A549 treated with DMSO at 1 μM for 4 hours (cell line): ENCODE data around the gene WFDC6. TPM values are rescaled to one million over a fixed set of nuclear protein-coding genes. Genes with fewer than 3 reads are reported as not detected.

ENCODE experiments used
- total RNA-seq: library from RNA; stranded (reverse); fragments of 200-300 nt; extraction: Qiagen RNA extraction; gene quantifications from 5 replicates; pipeline ENCODE4 v1.2.3, GENCODE V29; 2022; ENCODE audit warnings: low read depth

WFDC6 gene
- not detected in 5 replicates for total RNA-seq

GRCh38 chr20:45539382-45539781, at the start of gene WFDC6:
TSS of gene WFDC6 (minus strand) at chr20:45539482. CDS start at chr20:45539407, 75 bp downstream.

GRCh38 chr20:45579184-45579583, 39.9 kb upstream of the WFDC6 start, which contains the start of gene WFDC8:
TSS of gene WFDC8 (minus strand) at chr20:45579284. CDS start at chr20:45579247, 37 bp downstream.

GRCh38 chr20:45547206-45547770, 8.0 kb upstream of the WFDC6 start, which contains the start of gene EPPIN:
TSS of gene EPPIN (minus strand) at chr20:45547401. CDS start at chr20:45547357, 44 bp downstream.

GRCh38 chr20:45515147-45515913, 24.0 kb downstream of the WFDC6 start, which contains the start of gene SPINT3:
TSS of gene SPINT3 (minus strand) at chr20:45515622. CDS start at chr20:45515608, 14 bp downstream.

Other genes starting within 250 kb of the WFDC6 start
- not detected in 5 replicates for gene RBPJL, start 232.6 kb downstream of the WFDC6 start, total RNA-seq
- 0.09 to 0.14 TPM (median 0.13 TPM) in 4 of 5 replicates, not detected in the other for gene MATN4, start 231.2 kb downstream of the WFDC6 start, total RNA-seq
- 120 to 180 TPM (median 141 TPM) in 5 replicates for gene SDC4, start 191.1 kb downstream of the WFDC6 start, total RNA-seq
- gene SYS1, start 176.3 kb downstream of the WFDC6 start, total RNA-seq: 28.1 to 35.6 TPM (median 34.4 TPM) in 5 replicates
- gene TP53TG5, start 161.2 kb downstream of the WFDC6 start, total RNA-seq: not detected in 5 replicates
- gene DBNDD2, start 131.2 kb downstream of the WFDC6 start, total RNA-seq: 24.5 to 28.8 TPM (median 25.3 TPM) in 5 replicates
- gene PIGT, start 123.3 kb downstream of the WFDC6 start, total RNA-seq: 89.3 to 101 TPM (median 93.2 TPM) in 5 replicates
- gene WFDC2, start 69.7 kb downstream of the WFDC6 start, total RNA-seq: 0.15 to 0.19 TPM in 2 of 5 replicates, not detected in the others
- gene SPINT3, start 23.9 kb downstream of the WFDC6 start, total RNA-seq: not detected in 5 replicates
- not detected in 5 replicates for gene EPPIN, start 7.9 kb upstream of the WFDC6 start, total RNA-seq
- gene WFDC8, start 39.8 kb upstream of the WFDC6 start, total RNA-seq: not detected in 5 replicates
- not detected in 5 replicates for gene WFDC10A, start 90.3 kb upstream of the WFDC6 start, total RNA-seq
- gene WFDC9, start 91.8 kb upstream of the WFDC6 start, total RNA-seq: not detected in 5 replicates
- gene WFDC11, start 130.8 kb upstream of the WFDC6 start, total RNA-seq: not detected in 5 replicates
- not detected in 5 replicates for gene WFDC13, start 162.6 kb upstream of the WFDC6 start, total RNA-seq
- not detected in 5 replicates for gene WFDC10B, start 165.5 kb upstream of the WFDC6 start, total RNA-seq
- not detected in 5 replicates for gene SPINT4, start 182.9 kb upstream of the WFDC6 start, total RNA-seq